Right atrium auricular region (tissue), 2 donors: ENCODE results near the gene ESPNL. TPM values are rescaled to one million over a fixed set of nuclear protein-coding genes. Genes with fewer than 3 reads are reported as not detected.

Experiments used
- DNase-seq: peaks from one replicate; pipeline ENCODE4 v3.0.0-alpha.2; 2019; ENCODE audit warnings: low spot score
- H3K27ac ChIP-seq, 2 donors: fragments of 200-600 bp; sonication (generic); 1 replicate in 1 of 2; 2 replicates in 1 of 2; pipeline ENCODE4 v1.5.1; 2016 to 2019
- H3K27me3 ChIP-seq, 2 donors: fragments of 200-600 bp; sonication (generic); one replicate each; pipeline versions ENCODE4 v1.5.1 to v1.6.0; 2017 to 2019
- H3K36me3 ChIP-seq: fragments of 200-600 bp; sonication (generic); one replicate; pipeline ENCODE4 v1.5.1; 2016
- H3K4me1 ChIP-seq, 2 donors: fragments of 200-600 bp; sonication (generic); one replicate each; pipeline versions ENCODE4 v1.5.1 to v1.6.0; 2017 to 2019
- H3K4me3 ChIP-seq, 2 donors: fragments of 200-600 bp; sonication (generic); 1 replicate in 1 of 2; 2 replicates in 1 of 2; pipeline ENCODE4 v1.5.1; 2017 to 2019; ENCODE audit warnings: mild to moderate bottlenecking in 1 of 2, moderate library complexity in 1 of 2
- H3K9me3 ChIP-seq, 2 donors: fragments of 200-600 bp; sonication (generic); one replicate each; pipeline ENCODE4 v1.5.1; 2019
- CTCF ChIP-seq, 2 donors: fragments of 200-600 bp; sonication (generic); IDR thresholded peaks; one replicate each; pipeline ENCODE4 v1.5.1; 2019; ENCODE audit warnings: antibody characterized with exemption in 2 of 2
- total RNA-seq, 2 donors: library from RNA; depleted of rRNA; stranded (reverse); fragments of >200 nt; gene quantifications; one replicate each; pipeline ENCODE4 v1.1.0, GENCODE V29; 2016

Gene ESPNL
- total RNA-seq, 2 donors from 2014 or later, result 0.26 to 2.0 TPM

DNA sequence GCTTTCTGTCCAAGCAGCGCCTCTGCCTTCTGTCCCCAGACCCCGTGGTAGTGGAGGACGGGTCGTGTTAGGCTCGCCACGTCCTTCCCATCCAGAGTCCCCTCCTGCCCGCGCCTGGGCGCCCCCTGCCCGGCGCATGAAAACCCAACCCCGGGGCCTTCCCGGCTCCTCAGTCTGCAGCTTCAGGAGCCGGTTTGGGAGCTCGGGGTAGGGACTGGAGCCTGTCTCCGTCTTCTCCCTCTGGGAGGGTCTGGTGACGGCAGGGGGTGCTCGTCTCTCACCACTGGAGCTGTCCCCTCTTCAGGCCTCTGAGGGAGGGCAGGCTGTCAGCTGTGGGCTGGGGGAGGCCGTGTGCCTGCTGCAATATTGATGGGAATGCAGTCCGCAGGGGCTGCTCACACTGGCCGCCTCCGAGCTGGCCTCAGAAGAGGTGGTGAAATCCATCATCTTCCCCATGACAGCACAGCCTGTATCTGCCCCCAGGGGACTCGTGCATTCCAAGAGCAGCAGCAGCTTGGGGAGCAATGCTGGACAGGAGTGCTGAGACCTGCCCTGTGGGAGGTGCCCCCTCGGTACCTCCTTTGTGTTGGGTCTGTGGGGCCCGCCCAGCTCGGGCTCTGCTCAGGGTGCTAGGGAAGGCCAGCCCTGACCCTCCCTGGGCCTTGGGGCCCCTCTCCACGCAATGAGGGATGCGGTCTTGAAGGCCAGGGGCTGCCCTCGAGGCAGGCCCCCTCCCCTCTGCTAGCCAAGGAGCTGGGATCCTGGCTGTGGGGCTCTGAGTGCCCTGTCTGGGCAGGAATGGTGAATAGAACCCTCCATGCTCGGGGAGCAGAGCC is 20.5 kb downstream of the ESPNL start:
- Histone ChIP-seq H3K4me3 (no peak overlapping the region), H3K27me3 (no peaks in the 10 kb centered on the region), H3K4me1 (peaks cover 0 to 8% of the 10 kb centered on the region in 2 donors), H3K36me3 (no peaks in the 10 kb centered on the region), H3K27ac (no peak overlapping the region), H3K9me3 (no peaks in the 10 kb centered on the region)
- no peak for DNase-seq
- peak in 1 of 2 donors; percentile 53 for TF ChIP-seq CTCF (IDR thresholded peaks at IDR 0.05)

DNA sequence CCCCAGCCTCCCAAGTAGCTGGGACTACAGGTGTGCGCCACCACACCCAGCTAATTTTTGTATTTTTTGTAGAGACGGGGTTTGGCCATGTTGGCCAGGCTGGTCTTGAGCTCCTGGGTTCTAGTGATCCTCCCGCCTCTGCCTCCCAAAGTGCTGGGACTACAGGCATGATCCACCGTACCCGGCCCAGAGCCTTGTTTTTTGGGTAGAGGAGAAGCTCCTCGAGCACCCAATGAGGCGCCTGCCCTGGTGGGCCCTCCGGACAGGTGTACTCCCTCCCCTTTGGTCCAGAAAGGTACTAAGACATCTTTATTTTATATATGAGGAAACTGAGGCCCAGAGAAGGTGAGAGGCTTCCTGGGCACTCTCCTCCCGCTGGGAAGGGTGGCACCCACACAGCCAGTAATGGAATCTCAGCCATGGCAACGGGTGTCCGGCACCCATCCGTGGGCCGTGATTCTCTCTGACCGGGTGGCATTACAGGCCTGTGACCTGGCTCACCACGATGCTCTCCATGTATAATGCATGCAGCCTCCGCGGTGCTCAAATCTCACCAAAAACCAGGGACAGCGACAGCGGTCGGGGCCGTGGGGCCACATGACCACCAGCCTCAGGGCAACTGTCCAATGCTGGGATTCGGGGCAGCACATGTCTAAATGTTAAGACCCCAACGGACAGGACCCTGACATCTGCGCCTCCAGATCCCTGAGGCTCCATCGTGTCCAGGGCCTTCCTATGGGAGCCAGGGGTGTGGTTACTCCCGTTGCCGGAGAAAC is 21.6 kb downstream of the ESPNL start:
- H3K4me3 ChIP-seq, result no peak overlapping the region
- no peak for TF ChIP-seq CTCF (IDR thresholded peaks at IDR 0.05)

GRCh38 chr2:238122287-238123217 is 22.4 kb downstream of the ESPNL start:
- no peak overlapping the region for H3K4me3 ChIP-seq
- H3K4me1 ChIP-seq, result peaks cover 0 to 14% of the 10 kb centered on the region in 2 donors
- TF ChIP-seq CTCF (IDR thresholded peaks at IDR 0.05), result no peak
- no peak for DNase-seq
- H3K36me3 ChIP-seq, result no peaks in the 10 kb centered on the region
- no peaks in the 10 kb centered on the region for H3K9me3 ChIP-seq
- no peak overlapping the region for H3K27ac ChIP-seq
- no peaks in the 10 kb centered on the region for H3K27me3 ChIP-seq

More for the DNA sequence above, 21.6 kb downstream of the ESPNL start:
- Histone ChIP-seq H3K36me3 (no peaks in the 10 kb centered on the region), H3K27ac (no peak overlapping the region), H3K27me3 (no peaks in the 10 kb centered on the region), H3K9me3 (no peaks in the 10 kb centered on the region), H3K4me1 (peaks cover 0 to 8% of the 10 kb centered on the region in 2 donors)
- no peak for DNase-seq

GRCh38 chr2:238123218-238123971 is 23.3 kb downstream of the ESPNL start:
- Histone ChIP-seq H3K4me3 (no peak overlapping the region), H3K27ac (no peak overlapping the region), H3K27me3 (no peaks in the 10 kb centered on the region), H3K4me1 (peaks cover 0 to 14% of the 10 kb centered on the region in 2 donors), H3K36me3 (no peaks in the 10 kb centered on the region), H3K9me3 (no peaks in the 10 kb centered on the region)
- no peak for DNase-seq
- TF ChIP-seq CTCF (IDR thresholded peaks at IDR 0.05), result no peak

GRCh38 chr2:238123991-238124470 is 23.9 kb downstream of the ESPNL start:
- no peaks in the 10 kb centered on the region for H3K9me3 ChIP-seq
- H3K36me3 ChIP-seq, result no peaks in the 10 kb centered on the region
- no peak overlapping the region for H3K4me3 ChIP-seq
- H3K4me1 ChIP-seq, result peaks cover 0 to 14% of the 10 kb centered on the region in 2 donors
- H3K27ac ChIP-seq, result no peak overlapping the region
- no peak for DNase-seq
- no peak for TF ChIP-seq CTCF (IDR thresholded peaks at IDR 0.05)
- H3K27me3 ChIP-seq, result no peaks in the 10 kb centered on the region
